ENCODE data around the gene GLO1. TPM values are rescaled to one million over a fixed set of nuclear protein-coding genes. Genes with fewer than 3 reads are reported as not detected.

The GLO1 gene
- total and polyA plus RNA-seq, 10 donors: 39.9 to 113 (median 79.4) TPM

GRCh38 chr6:38681850-38682249 lies 21.1 kb downstream of the GLO1 start:
- WGBS, 5 donors: 88 to 97% (median 94%) methylated on average over 2 of the region's 2 CpGs
- H3K9me3 ChIP-seq: no peaks in the 10 kb centered on the region
- H3K27me3 ChIP-seq (replicated peaks in 1 of 7): no peaks in the 10 kb centered on the region
- intact Hi-C loops (cut with DNase I; ENCODE audit: low total_unique reads): no loop called here
- H3K36me3 ChIP-seq: peaks cover 3 to 98% (median 38%) of the 10 kb centered on the region in 6 donors
- no peak overlapping the region for H3K27ac ChIP-seq
- no peak for DNase-seq
- peaks cover 0 to 46% (median 14%) of the 10 kb centered on the region in 6 donors for H3K4me1 ChIP-seq
- no peak overlapping the region for H3K4me3 ChIP-seq
- TF ChIP-seq, protein P1, sequence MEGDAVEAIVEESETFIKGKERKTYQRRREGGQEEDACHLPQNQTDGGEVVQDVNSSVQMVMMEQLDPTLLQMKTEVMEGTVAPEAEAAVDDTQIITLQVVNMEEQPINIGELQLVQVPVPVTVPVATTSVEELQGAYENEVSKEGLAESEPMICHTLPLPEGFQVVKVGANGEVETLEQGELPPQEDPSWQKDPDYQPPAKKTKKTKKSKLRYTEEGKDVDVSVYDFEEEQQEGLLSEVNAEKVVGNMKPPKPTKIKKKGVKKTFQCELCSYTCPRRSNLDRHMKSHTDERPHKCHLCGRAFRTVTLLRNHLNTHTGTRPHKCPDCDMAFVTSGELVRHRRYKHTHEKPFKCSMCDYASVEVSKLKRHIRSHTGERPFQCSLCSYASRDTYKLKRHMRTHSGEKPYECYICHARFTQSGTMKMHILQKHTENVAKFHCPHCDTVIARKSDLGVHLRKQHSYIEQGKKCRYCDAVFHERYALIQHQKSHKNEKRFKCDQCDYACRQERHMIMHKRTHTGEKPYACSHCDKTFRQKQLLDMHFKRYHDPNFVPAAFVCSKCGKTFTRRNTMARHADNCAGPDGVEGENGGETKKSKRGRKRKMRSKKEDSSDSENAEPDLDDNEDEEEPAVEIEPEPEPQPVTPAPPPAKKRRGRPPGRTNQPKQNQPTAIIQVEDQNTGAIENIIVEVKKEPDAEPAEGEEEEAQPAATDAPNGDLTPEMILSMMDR (IDR thresholded peaks at IDR 0.05 in 8 of 11, conservative IDR thresholded peaks at IDR 0.05 in 3 of 11): no peak
- TF ChIP-seq POLR2AphosphoS5 (IDR thresholded peaks at IDR 0.05) (no peak), POLR2A (IDR thresholded peaks at IDR 0.05) (no peak)

- no peaks in the 10 kb centered on the region for H3K9me3 ChIP-seq
- WGBS, 5 donors: 96 to 100% (median 97%) methylated on average over 1 of the region's 1 CpG
- no peaks in the 10 kb centered on the region for H3K27me3 ChIP-seq (replicated peaks in 1 of 7)
- peaks cover 3 to 99% (median 35%) of the 10 kb centered on the region in 6 donors for H3K36me3 ChIP-seq
- peak overlapping the region in 2 of 8 donors; percentile 7 to 89 for H3K27ac ChIP-seq
- H3K4me3 ChIP-seq: no peak overlapping the region
- DNase-seq: no peak
- TF ChIP-seq POLR2AphosphoS5 (IDR thresholded peaks at IDR 0.05) (no peak), POLR2A (IDR thresholded peaks at IDR 0.05) (no peak)
- TF ChIP-seq, protein P1 (IDR thresholded peaks at IDR 0.05 in 8 of 11, conservative IDR thresholded peaks at IDR 0.05 in 3 of 11): no peak
- intact Hi-C loops (cut with DNase I; ENCODE audit: low total_unique reads): no loop called here
- peaks cover 0 to 46% (median 25%) of the 10 kb centered on the region in 6 donors for H3K4me1 ChIP-seq
Measured at GRCh38 chr6:38679668-38680067, 23.3 kb downstream of the GLO1 start.

GRCh38 chr6:38678178-38678760 lies 24.7 kb downstream of the GLO1 start:
- Histone ChIP-seq H3K27me3 (replicated peaks in 1 of 7) (no peaks in the 10 kb centered on the region), H3K4me3 (no peak overlapping the region), H3K27ac (peak overlapping the region in 6 of 8 donors; percentile 24 to 89 (median 81)), H3K36me3 (peaks cover 2 to 87% (median 28%) of the 10 kb centered on the region in 6 donors), H3K9me3 (peaks cover 0 to 5% (median 0%) of the 10 kb centered on the region in 8 donors), H3K4me1 (peaks cover 0 to 60% (median 34%) of the 10 kb centered on the region in 6 donors)
- no peak for DNase-seq
- TF ChIP-seq, protein P1 (IDR thresholded peaks at IDR 0.05 in 8 of 11, conservative IDR thresholded peaks at IDR 0.05 in 3 of 11): no peak
- TF ChIP-seq POLR2AphosphoS5 (IDR thresholded peaks at IDR 0.05): peak in 1 of 3 donors; percentile 30
- intact Hi-C loops (cut with DNase I; ENCODE audit: low total_unique reads): no loop called here
- 65 to 86% (median 77%) methylated on average over 7 of the region's 7 CpGs for WGBS, 5 donors

GRCh38 chr6:38676974-38677544 lies 25.9 kb downstream of the GLO1 start:
- WGBS, 5 donors: 35 to 60% (median 51%) methylated on average over 1 of the region's 1 CpG

More at GRCh38 chr6:38676974-38677544, 25.9 kb downstream of the GLO1 start:
- peaks cover 0 to 5% (median 0%) of the 10 kb centered on the region in 8 donors for H3K9me3 ChIP-seq
- peaks cover 0 to 75% (median 18%) of the 10 kb centered on the region in 6 donors for H3K36me3 ChIP-seq
- peak overlapping the region; percentile 24 to 89 (median 77) for H3K27ac ChIP-seq
- intact Hi-C loops (cut with DNase I; ENCODE audit: low total_unique reads): no loop called here
- no peak for DNase-seq
- TF ChIP-seq POLR2AphosphoS5 (IDR thresholded peaks at IDR 0.05) (no peak), POLR2A (IDR thresholded peaks at IDR 0.05) (no peak)
- TF ChIP-seq, protein P1 (IDR thresholded peaks at IDR 0.05 in 8 of 11, conservative IDR thresholded peaks at IDR 0.05 in 3 of 11): no peak
- H3K4me3 ChIP-seq: no peak overlapping the region
- peaks cover 1 to 72% (median 37%) of the 10 kb centered on the region in 6 donors for H3K4me1 ChIP-seq
- no peaks in the 10 kb centered on the region for H3K27me3 ChIP-seq (replicated peaks in 1 of 7)

All from spleen (tissue), 11 donors.